Memory B cell (primary cell): ENCODE data around the gene SETD1A.

Experiments
- ATAC-seq: fragments of 150-1000 bp; cut with Tn5 transposase; 2 replicates; pipeline ENCODE4 v1.10.0; 2021; ENCODE audit warnings: low read depth, mild to moderate bottlenecking, moderate library complexity
- DNase-seq, 2 donors: peaks; one replicate each; pipeline ENCODE4 v3.0.0; 2022; ENCODE audit warnings: low spot score in 2 of 2
- H3K27ac Mint-ChIP-seq: one replicate; pipeline ENCODE4 v1.8.0; 2022; ENCODE audit warnings: mild to moderate bottlenecking, moderate library complexity, mixed read lengths
- H3K27me3 Mint-ChIP-seq: one replicate; pipeline ENCODE4 v1.8.0; 2022; ENCODE audit warnings: mixed read lengths
- H3K36me3 Mint-ChIP-seq: one replicate; pipeline ENCODE4 v1.8.0; 2022; ENCODE audit warnings: mild to moderate bottlenecking, mixed read lengths
- H3K4me1 Mint-ChIP-seq: one replicate; pipeline ENCODE4 v1.8.0; 2022; ENCODE audit warnings: mixed read lengths
- H3K4me3 Mint-ChIP-seq: one replicate; pipeline ENCODE4 v1.8.0; 2022; ENCODE audit warnings: mild to moderate bottlenecking, moderate library complexity, mixed read lengths
- H3K9me3 Mint-ChIP-seq: one replicate; pipeline ENCODE4 v1.8.0; 2022; ENCODE audit warnings: mixed read lengths

Gene SETD1A

GRCh38 chr16:31032736-31033708 lies 75.5 kb downstream of the SETD1A start, which contains the start of gene STX4:
Gene STX4 (plus strand): TSS chr16:31033558. CDS start chr16:31033806, 248 bp downstream.
- DNase-seq (peak; percentile 94 to 95), ATAC-seq (peak; percentile 81)
- Mint-ChIP-seq H3K36me3 (peaks cover 14% of the 10 kb centered on the region), H3K4me3 (peak within 1 kb of the TSS; percentile 98), H3K9me3 (no peaks in the 10 kb centered on the region), H3K27ac (peak within 1 kb of the TSS; percentile 96), H3K4me1 (peaks cover 9% of the 10 kb centered on the region), H3K27me3 (no peaks in the 10 kb centered on the region)

DNA sequence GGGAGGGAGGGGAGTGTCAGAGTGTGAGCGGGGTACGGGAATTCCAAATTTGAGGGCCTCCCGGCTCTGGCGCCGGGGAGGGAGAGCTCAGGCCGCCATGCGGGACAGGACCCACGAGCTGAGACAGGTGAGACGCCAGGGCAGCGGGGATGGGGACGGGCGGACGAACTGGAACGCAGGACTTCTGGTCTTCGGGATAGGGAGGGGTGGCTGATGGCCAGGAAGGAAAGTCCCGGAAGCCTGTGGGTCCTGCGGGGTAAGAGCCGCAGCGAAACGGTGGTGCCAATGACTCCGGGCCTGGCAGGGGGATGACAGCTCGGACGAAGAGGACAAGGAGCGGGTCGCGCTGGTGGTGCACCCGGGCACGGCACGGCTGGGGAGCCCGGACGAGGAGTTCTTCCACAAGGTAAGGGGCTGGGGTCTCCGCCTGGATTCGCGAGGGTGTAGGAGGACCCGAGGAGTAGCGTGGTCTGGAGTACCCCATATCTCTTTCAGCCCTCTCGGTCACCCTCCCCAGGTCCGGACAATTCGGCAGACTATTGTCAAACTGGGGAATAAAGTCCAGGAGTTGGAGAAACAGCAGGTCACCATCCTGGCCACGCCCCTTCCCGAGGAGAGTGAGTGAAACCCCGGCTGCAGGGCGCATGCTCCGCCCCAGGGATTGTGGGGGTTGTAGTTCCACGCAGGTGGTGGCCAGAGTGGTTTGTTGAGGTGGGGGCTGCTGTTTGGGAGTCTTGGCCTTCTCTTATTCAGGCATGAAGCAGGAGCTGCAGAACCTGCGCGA lies 76.3 kb downstream of the SETD1A start:
- H3K4me1 Mint-ChIP-seq = peaks cover 12% of the 10 kb centered on the region
- H3K9me3 Mint-ChIP-seq = no peaks in the 10 kb centered on the region
- ATAC-seq (peak; percentile 26), DNase-seq (peak; percentile 81 to 86)
- peaks cover 17% of the 10 kb centered on the region for H3K36me3 Mint-ChIP-seq
- H3K27ac Mint-ChIP-seq = peak overlapping the region; percentile 96
- no peaks in the 10 kb centered on the region for H3K27me3 Mint-ChIP-seq
- H3K4me3 Mint-ChIP-seq = peak overlapping the region; percentile 98
